Loucy (cell line): Measurements from ENCODE around the gene ABI3.

Experiments used
- H2AFZ ChIP-seq: fragments of 200-600 bp; sonication (generic); 2 replicates; pipeline ENCODE4 v1.6.0; 2016; ENCODE audit warnings: antibody characterized with exemption, mild to moderate bottlenecking, low read length, moderate library complexity
- H3F3A ChIP-seq: fragments of 200-600 bp; 2 replicates; pipeline ENCODE4 v1.6.0; 2016; ENCODE audit warnings: antibody characterized with exemption, low read depth, mild to moderate bottlenecking
- H3K27me3 ChIP-seq: fragments of 200-600 bp; sonication (generic); 2 replicates; pipeline ENCODE4 v1.6.1; 2014; ENCODE audit warnings: low read length, mild to moderate bottlenecking; ENCODE audit not compliant: insufficient read depth, poor library complexity, severe bottlenecking
- H3K36me3 ChIP-seq: fragments of 200-600 bp; sonication (generic); 2 replicates; pipeline ENCODE4 v1.6.1; 2016; ENCODE audit warnings: low read length; ENCODE audit not compliant: insufficient read depth
- H3K4me1 ChIP-seq: fragments of 200-600 bp; sonication (generic); 2 replicates; pipeline ENCODE4 v1.5.1; 2014; ENCODE audit warnings: low read length, mild to moderate bottlenecking; ENCODE audit not compliant: insufficient read depth, poor library complexity, severe bottlenecking
- H3K4me2 ChIP-seq: fragments of 200-600 bp; sonication (generic); 2 replicates; pipeline ENCODE4 v1.6.0; 2014; ENCODE audit warnings: antibody characterized with exemption, low read length, low read depth, mild to moderate bottlenecking; ENCODE audit not compliant: poor library complexity, severe bottlenecking
- H3K4me3 ChIP-seq: fragments of 200-600 bp; sonication (generic); 2 replicates; pipeline ENCODE4 v1.5.1; 2014; ENCODE audit warnings: low read length, mild to moderate bottlenecking, mixed read lengths; ENCODE audit not compliant: poor library complexity, severe bottlenecking
- H3K79me2 ChIP-seq: fragments of 200-600 bp; sonication (generic); 2 replicates; pipeline ENCODE4 v1.6.1; 2014; ENCODE audit warnings: low read length; ENCODE audit not compliant: insufficient read depth
- H3K9ac ChIP-seq: fragments of 200-600 bp; sonication (generic); 2 replicates; pipeline ENCODE4 v1.6.0; 2014; ENCODE audit warnings: mild to moderate bottlenecking, low read depth, low read length, moderate library complexity; ENCODE audit not compliant: poor library complexity, severe bottlenecking
- H3K9me2 ChIP-seq: fragments of 200-600 bp; sonication (generic); replicated peaks from 2 replicates; pipeline ENCODE4 v1.6.1; 2016; ENCODE audit warnings: low read depth, low read length, mixed read lengths
- H3K9me3 ChIP-seq: fragments of 200-600 bp; sonication (generic); 2 replicates; pipeline ENCODE4 v1.6.1; 2014; ENCODE audit warnings: mild to moderate bottlenecking, antibody characterized with exemption, low read length, low read depth; ENCODE audit not compliant: insufficient read depth
- H4K20me1 ChIP-seq: fragments of 200-600 bp; sonication (generic); 2 replicates; pipeline ENCODE4 v1.6.0; 2014; ENCODE audit warnings: antibody characterized with exemption, low read length, mild to moderate bottlenecking; ENCODE audit not compliant: insufficient read depth, poor library complexity, severe bottlenecking
- CTCF ChIP-seq: fragments of 200-600 bp; sonication (generic); conservative IDR thresholded peaks from 2 replicates; pipeline ENCODE4 v1.5.1; 2014; ENCODE audit warnings: mild to moderate bottlenecking, antibody characterized with exemption, low read length
- EZH2phosphoT487 ChIP-seq: fragments of 200-600 bp; IDR thresholded peaks from 2 replicates; pipeline ENCODE4 v1.6.1; 2018; ENCODE audit warnings: antibody characterized with exemption, mild to moderate bottlenecking, moderate library complexity, borderline replicate concordance

ABI3 gene

GRCh38 chr17:49214676-49215360, 4.3 kb downstream of the ABI3 start:
- no peak overlapping the region for H2AFZ ChIP-seq
- TF ChIP-seq EZH2phosphoT487, result no peak
- no peaks in the 10 kb centered on the region for H3K9me3 ChIP-seq
- no peaks in the 10 kb centered on the region for H3K27me3 ChIP-seq
- no peaks in the 10 kb centered on the region for H3K36me3 ChIP-seq
- no peaks in the 10 kb centered on the region for H3K9me2 ChIP-seq
- no peak overlapping the region for H3K4me3 ChIP-seq
- peaks cover 77% of the 10 kb centered on the region for H3K4me1 ChIP-seq
- H3K9ac ChIP-seq, result no peak overlapping the region
- H3K4me2 ChIP-seq, result no peak overlapping the region
- no peaks in the 10 kb centered on the region for H3F3A ChIP-seq
- H4K20me1 ChIP-seq, result no peaks in the 10 kb centered on the region
- peaks cover 59% of the 10 kb centered on the region for H3K79me2 ChIP-seq

GRCh38 chr17:49216482-49216881, 6.0 kb downstream of the ABI3 start:
- H3K9me3 ChIP-seq, result no peaks in the 10 kb centered on the region
- no peaks in the 10 kb centered on the region for H3K9me2 ChIP-seq
- H3K9ac ChIP-seq, result no peak overlapping the region
- no peaks in the 10 kb centered on the region for H3F3A ChIP-seq
- H3K79me2 ChIP-seq, result peaks cover 45% of the 10 kb centered on the region
- no peaks in the 10 kb centered on the region for H3K36me3 ChIP-seq
- no peak overlapping the region for H2AFZ ChIP-seq
- H3K4me2 ChIP-seq, result peak overlapping the region; percentile 38
- H3K27me3 ChIP-seq, result no peaks in the 10 kb centered on the region
- H3K4me3 ChIP-seq, result no peak overlapping the region
- TF ChIP-seq EZH2phosphoT487, result no peak
- no peak for TF ChIP-seq CTCF
- H4K20me1 ChIP-seq, result no peaks in the 10 kb centered on the region
- H3K4me1 ChIP-seq, result peaks cover 62% of the 10 kb centered on the region

- peak overlapping the region; percentile 60 for H3K9ac ChIP-seq
- no peak for TF ChIP-seq CTCF
- TF ChIP-seq EZH2phosphoT487, result no peak
Measured at GRCh38 chr17:49216953-49217650, 6.6 kb downstream of the ABI3 start.

More at GRCh38 chr17:49216953-49217650, 6.6 kb downstream of the ABI3 start:
- no peaks in the 10 kb centered on the region for H3K9me3 ChIP-seq
- no peaks in the 10 kb centered on the region for H3F3A ChIP-seq
- peak overlapping the region; percentile 38 for H3K4me2 ChIP-seq
- no peaks in the 10 kb centered on the region for H4K20me1 ChIP-seq
- peaks cover 58% of the 10 kb centered on the region for H3K4me1 ChIP-seq
- H3K27me3 ChIP-seq, result no peaks in the 10 kb centered on the region
- H3K79me2 ChIP-seq, result peaks cover 42% of the 10 kb centered on the region
- peaks cover under 1% of the 10 kb centered on the region; the same call in 1 of the 2 replicates for H3K36me3 ChIP-seq
- H3K4me3 ChIP-seq, result no peak overlapping the region
- no peak overlapping the region for H2AFZ ChIP-seq
- no peaks in the 10 kb centered on the region for H3K9me2 ChIP-seq
